Nucleus accumbens (tissue), 56 donors: Measurements from ENCODE around the gene CDKN2C.

ENCODE experiments used
- DNase-seq, 56 donors: peaks; one replicate each; lab custom pipeline; 2025; lab: John Stamatoyannopoulos, UW

CDKN2C gene

GRCh38 chr1:50959913-50960844 lies 9.9 kb upstream of the CDKN2C start, which contains the start of gene FAF1:
Gene FAF1, minus strand, starts transcription at chr1:50960267. Its CDS starts 456 bp downstream, at chr1:50959811.
- DNase-seq = peak; percentile 46 to 98 (median 92)

- DNase-seq = no peak
These were observed 5.2 kb upstream of the CDKN2C start for GRCh38 chr1:50964863-50965262.

- DNase-seq = no peak
These were observed 3.1 kb upstream of the CDKN2C start for GRCh38 chr1:50966991-50967390.

GRCh38 chr1:50967416-50968157 lies 2.5 kb upstream of the CDKN2C start:
- no peak for DNase-seq

GRCh38 chr1:50968158-50968820 lies 1.8 kb upstream of the CDKN2C start:
- peak in 54 of 56 donors; percentile 43 to 95 (median 82) for DNase-seq

GRCh38 chr1:50968821-50969610 lies 1.0 kb upstream of the CDKN2C start:
- DNase-seq = peak in 33 of 56 donors; percentile 26 to 75 (median 57)

- no peak for DNase-seq
These were observed 453 bp downstream of the CDKN2C start for GRCh38 chr1:50970509-50970887.

GRCh38 chr1:50970931-50971582 lies 1.0 kb downstream of the CDKN2C start:
- peak in 1 of 56 donors; percentile 5 for DNase-seq

- DNase-seq = no peak
These were observed 1.8 kb downstream of the CDKN2C start for GRCh38 chr1:50971748-50972305.

GRCh38 chr1:50972766-50973165 lies 2.7 kb downstream of the CDKN2C start:
- DNase-seq = no peak

- DNase-seq = no peak
These were observed 3.2 kb downstream of the CDKN2C start for GRCh38 chr1:50973255-50973654.

GRCh38 chr1:50973875-50974617 lies 4.0 kb downstream of the CDKN2C start:
- peak in 4 of 56 donors; percentile 18 to 36 (median 28) for DNase-seq

- DNase-seq = no peak
These were observed 4.5 kb downstream of the CDKN2C start for GRCh38 chr1:50974618-50974935.

GRCh38 chr1:50975436-50975835 lies 5.4 kb downstream of the CDKN2C start:
- no peak for DNase-seq

GRCh38 chr1:50976111-50976889 lies 6.3 kb downstream of the CDKN2C start:
- peak in 4 of 56 donors; percentile 13 to 41 (median 32) for DNase-seq

- peak in 18 of 56 donors; percentile 4 to 66 (median 32) for DNase-seq
These were observed 7.0 kb downstream of the CDKN2C start for GRCh38 chr1:50976890-50977574.

GRCh38 chr1:50977575-50978143 lies 7.6 kb downstream of the CDKN2C start:
- peak in 38 of 56 donors; percentile 6 to 76 (median 46) for DNase-seq
